RWPE1 (cell line): ENCODE measurements around the gene THRB.

Experiments used
- CTCF ChIA-PET: fragments of 350-600 bp; sonication (Branson Sonifier 250); formaldehyde crosslinking; extraction: SDS; loops from one replicate; lab custom pipeline; 2021; lab: Yijun Ruan, JAX
- POLR2A ChIA-PET: fragments of 400-600 bp; formaldehyde crosslinking; extraction: SDS; loops from one replicate; lab custom pipeline; 2020; ENCODE audit warnings: antibody characterized with exemption; ENCODE audit not compliant: low non-redundant PET; lab: Yijun Ruan, JAX
- DNase-seq: peaks from one replicate; pipeline ENCODE4 v3.0.0; 2012; ENCODE audit warnings: low spot score
- H3K27ac ChIP-seq: fragments of 450-650 bp; 2 replicates; pipeline ENCODE4 v1.5.1; 2017
- CTCF ChIP-seq: fragments of 450-650 bp; conservative IDR thresholded peaks from 2 replicates; pipeline ENCODE4 v1.5.1; 2017; ENCODE audit warnings: low read depth, mild to moderate bottlenecking

THRB gene

GRCh38 chr3:24120434-24120833 lies 374.2 kb downstream of the THRB start:
- ChIA-PET CTCF (interaction anchor here (0.6 kb wide), 1 partner anchor 1776 kb away, joined by 3 read pairs; no protein-coding TSS in a partner anchor), POLR2A (no interaction called here)
- DNase-seq, result no peak
- no peak overlapping the region for H3K27ac ChIP-seq
- no peak for TF ChIP-seq CTCF

- CTCF ChIA-PET, result interaction anchor here (0.7 kb wide), 1 partner anchor 15 kb away, joined by 3 read pairs; no protein-coding TSS in a partner anchor
- peak overlapping the region; percentile 61 for H3K27ac ChIP-seq
- TF ChIP-seq CTCF, result no peak
- POLR2A ChIA-PET, result no interaction called here
- peak; percentile 43 for DNase-seq
Observed at GRCh38 chr3:24119321-24119751, 375.3 kb downstream of the THRB start.

- no peak overlapping the region for H3K27ac ChIP-seq
- POLR2A ChIA-PET, result no interaction called here
- CTCF ChIA-PET, result no interaction called here
- TF ChIP-seq CTCF, result no peak
- no peak for DNase-seq
Observed at GRCh38 chr3:24117508-24117907, 377.1 kb downstream of the THRB start.

GRCh38 chr3:24111711-24112110 lies 382.9 kb downstream of the THRB start:
- DNase-seq, result no peak
- no peak overlapping the region for H3K27ac ChIP-seq
- ChIA-PET CTCF (no interaction called here), POLR2A (no interaction called here)
- TF ChIP-seq CTCF, result no peak

- H3K27ac ChIP-seq, result no peak overlapping the region
- no peak for TF ChIP-seq CTCF
- no peak for DNase-seq
- ChIA-PET CTCF (interaction anchor here (0.7 kb wide), 1 partner anchor 67 kb away, joined by 5 read pairs; no protein-coding TSS in a partner anchor), POLR2A (no interaction called here)
Observed at GRCh38 chr3:24110051-24110450, 384.6 kb downstream of the THRB start.

GRCh38 chr3:24101676-24102168 lies 392.9 kb downstream of the THRB start:
- peak; percentile 24 for DNase-seq
- ChIA-PET CTCF (no interaction called here), POLR2A (no interaction called here)
- H3K27ac ChIP-seq, result peak overlapping the region; percentile 38
- no peak for TF ChIP-seq CTCF
